ENCODE data around the gene KCNH4.

- no peak for TF ChIP-seq ELF4 (CRISPR knock-in tag; IDR thresholded peaks at IDR 0.05)
- no peak for TF ChIP-seq TBL1XR1 (IDR thresholded peaks at IDR 0.05; ENCODE audit: low read length in 2 of 2)
- TF ChIP-seq SETDB1 (IDR thresholded peaks at IDR 0.05; ENCODE audit: low read length) = no peak
- TF ChIP-seq VEZF1 (CRISPR knock-in tag; IDR thresholded peaks at IDR 0.05) = no peak
- no peak for TF ChIP-seq ARID3B (CRISPR knock-in tag; IDR thresholded peaks at IDR 0.05; ENCODE audit: borderline replicate concordance)
- no peak for TF ChIP-seq EHMT2 (IDR thresholded peaks at IDR 0.05)
- no peak for TF ChIP-seq ZNF184 (CRISPR knock-in tag; IDR thresholded peaks at IDR 0.05)
- TF ChIP-seq EP300 (IDR thresholded peaks at IDR 0.05; ENCODE audit: low read length) = no peak
- TF ChIP-seq POLR2AphosphoS5 (IDR thresholded peaks at IDR 0.05; ENCODE audit: control insufficient read depth, insufficient read depth, low read depth, low read length) = no peak
- TF ChIP-seq HCFC1 (IDR thresholded peaks at IDR 0.05; ENCODE audit: low read depth, low read length) = no peak
- no peak for TF ChIP-seq SRF (CRISPR knock-in tag; IDR thresholded peaks at IDR 0.05)
Observed at GRCh38 chr17:42210046-42210445, 29.1 kb upstream of the KCNH4 start.

All from K562 (cell line).